Keratinocyte (primary cell): ENCODE results near the gene NIN. TPM values are rescaled to one million over a fixed set of nuclear protein-coding genes. Genes with fewer than 3 reads are reported as not detected.

Experiments
- DNase-seq: peaks from one replicate; pipeline ENCODE4 v3.0.0-alpha.2; 2011; ENCODE audit warnings: low read depth, missing footprints, low spot score
- FAIRE-seq: peaks from 2 replicates; lab custom pipeline; 2011; peaks lifted over from hg19 to GRCh38; lab: Jason Lieb, UNC
- H2AFZ ChIP-seq: 2 replicates; pipeline ENCODE4 v1.6.0; 2012; ENCODE audit warnings: low read length, control low read depth, inconsistent platforms; ENCODE audit not compliant: control insufficient read depth
- H3K27ac ChIP-seq: 2 replicates; pipeline ENCODE4 v1.5.1; 2011; ENCODE audit warnings: low read length; ENCODE audit not compliant: control insufficient read depth, insufficient read depth
- H3K27me3 ChIP-seq: 3 replicates; pipeline ENCODE4 v1.6.0; 2011; ENCODE audit warnings: low read length; ENCODE audit not compliant: control insufficient read depth, insufficient read depth; ENCODE audit errors: extremely low read depth
- H3K36me3 ChIP-seq, 2 experiments: 2 replicates in 1 of 2; 3 replicates in 1 of 2; pipeline ENCODE4 v1.5.1; 2011; ENCODE audit warnings: low read length in 2 of 2, mild to moderate bottlenecking in 1 of 2; ENCODE audit not compliant: control insufficient read depth in 2 of 2, insufficient read depth in 2 of 2; ENCODE audit errors: extremely low read depth in 1 of 2
- H3K4me1 ChIP-seq: 3 replicates; pipeline ENCODE4 v1.5.1; 2011; ENCODE audit warnings: low read length; ENCODE audit not compliant: control insufficient read depth, insufficient read depth; ENCODE audit errors: extremely low read depth
- H3K4me2 ChIP-seq: 3 replicates; pipeline ENCODE4 v1.6.0; 2011; ENCODE audit warnings: low read depth, low read length; ENCODE audit not compliant: control insufficient read depth, insufficient read depth; ENCODE audit errors: extremely low read depth
- H3K4me3 ChIP-seq, 3 experiments: fragments of 200-600 bp in 1 of 3; sonication (generic) in 1 of 3; 2 replicates in 2 of 3; 3 replicates in 1 of 3; pipeline ENCODE4 v1.5.1; 2011 to 2016; ENCODE audit warnings: low read length in 3 of 3, mild to moderate bottlenecking in 3 of 3, control low read depth in 2 of 3, inconsistent platforms in 1 of 3, low read depth in 1 of 3, mixed read lengths in 1 of 3, mixed run types in 1 of 3, moderate library complexity in 1 of 3; ENCODE audit not compliant: control insufficient read depth in 2 of 3, insufficient read depth in 2 of 3; ENCODE audit errors: extremely low read depth in 1 of 3
- H3K79me2 ChIP-seq: 2 replicates; pipeline ENCODE4 v1.6.0; 2012; ENCODE audit warnings: low read length; ENCODE audit not compliant: control insufficient read depth, insufficient read depth
- H3K9ac ChIP-seq: 3 replicates; pipeline ENCODE4 v1.6.0; 2011; ENCODE audit warnings: low read length; ENCODE audit not compliant: control insufficient read depth, insufficient read depth; ENCODE audit errors: extremely low read depth
- H3K9me1 ChIP-seq: 3 replicates; pipeline ENCODE4 v1.6.0; 2011; ENCODE audit warnings: low read length; ENCODE audit not compliant: control insufficient read depth, insufficient read depth; ENCODE audit errors: extremely low read depth
- H3K9me3 ChIP-seq: 2 replicates; pipeline ENCODE4 v1.5.1; 2012; ENCODE audit warnings: low read depth, low read length; ENCODE audit not compliant: control insufficient read depth
- H4K20me1 ChIP-seq: 3 replicates; pipeline ENCODE4 v1.6.0; 2011; ENCODE audit warnings: low read length; ENCODE audit not compliant: control insufficient read depth, insufficient read depth; ENCODE audit errors: extremely low read depth
- EZH2 ChIP-seq: IDR thresholded peaks from one replicate; pipeline ENCODE4 v1.6.1; 2012; ENCODE audit warnings: inconsistent platforms, mild to moderate bottlenecking, low read length, moderate library complexity
- dilution Hi-C: fragments of 300-500 bp; cut with MboI; formaldehyde crosslinking; loops from one replicate; pipeline ENCODE4 v1.7.0; 2020; ENCODE audit warnings: low sequenced_read_pairs; ENCODE audit not compliant: extremely low pct_ligation_motif_present
- polyA plus RNA-seq, 5 experiments: library from polyadenylated mRNA; depleted of rRNA in 3 of 5; stranded (reverse) in 3 of 5; stranded (forward) in 1 of 5; unstranded in 1 of 5; fragments of >200 nt; gene quantifications; 1 replicate in 1 of 5; 2 replicates in 3 of 5; 3 replicates in 1 of 5; pipeline versions ENCODE4 v1.2.1 to v1.2.3, GENCODE V29; 2011 to 2012; ENCODE audit warnings: missing spikeins in 2 of 5, low read depth in 1 of 5, low replicate concordance in 1 of 5
- TF ChIP-seq, protein P1 (sequence below), 3 experiments: IDR thresholded peaks in 1 of 3; conservative IDR thresholded peaks in 1 of 3; optimal IDR thresholded peaks in 1 of 3; 2 replicates in 2 of 3; 3 replicates in 1 of 3; pipeline versions ENCODE3 to v1.5.1; 2011; ENCODE audit warnings: low read length in 3 of 3, mild to moderate bottlenecking in 3 of 3, moderate library complexity in 2 of 3, control low read depth in 1 of 3, inconsistent platforms in 1 of 3; ENCODE audit not compliant: insufficient read depth in 2 of 3; ENCODE audit errors: extremely low read depth in 1 of 3

NIN gene
- polyA plus RNA-seq, 1 donor (not counting 4 experiments of a cell fraction or from before 2014, with no cell fraction given) = 15.2 TPM

DNA sequence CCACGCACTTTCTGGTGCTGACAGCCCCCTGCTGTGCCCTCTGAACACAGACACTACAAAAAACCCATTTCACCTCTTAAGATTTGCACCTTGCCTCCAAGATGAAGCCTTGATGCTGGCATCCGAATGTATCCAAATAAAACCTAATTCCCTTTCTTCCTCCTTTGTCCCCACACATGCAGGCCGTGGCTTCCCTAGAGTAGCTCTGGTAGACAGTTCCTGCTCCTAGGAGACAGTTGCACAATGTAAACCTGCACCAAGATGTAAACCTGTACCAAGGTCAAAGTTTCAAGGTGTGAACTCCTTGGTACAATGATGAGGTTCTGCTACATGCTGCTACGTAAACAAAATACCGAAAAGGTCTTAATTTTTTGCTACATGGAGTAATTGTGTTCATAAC, 40.3 kb upstream of the NIN start:
- TF ChIP-seq, protein P1, sequence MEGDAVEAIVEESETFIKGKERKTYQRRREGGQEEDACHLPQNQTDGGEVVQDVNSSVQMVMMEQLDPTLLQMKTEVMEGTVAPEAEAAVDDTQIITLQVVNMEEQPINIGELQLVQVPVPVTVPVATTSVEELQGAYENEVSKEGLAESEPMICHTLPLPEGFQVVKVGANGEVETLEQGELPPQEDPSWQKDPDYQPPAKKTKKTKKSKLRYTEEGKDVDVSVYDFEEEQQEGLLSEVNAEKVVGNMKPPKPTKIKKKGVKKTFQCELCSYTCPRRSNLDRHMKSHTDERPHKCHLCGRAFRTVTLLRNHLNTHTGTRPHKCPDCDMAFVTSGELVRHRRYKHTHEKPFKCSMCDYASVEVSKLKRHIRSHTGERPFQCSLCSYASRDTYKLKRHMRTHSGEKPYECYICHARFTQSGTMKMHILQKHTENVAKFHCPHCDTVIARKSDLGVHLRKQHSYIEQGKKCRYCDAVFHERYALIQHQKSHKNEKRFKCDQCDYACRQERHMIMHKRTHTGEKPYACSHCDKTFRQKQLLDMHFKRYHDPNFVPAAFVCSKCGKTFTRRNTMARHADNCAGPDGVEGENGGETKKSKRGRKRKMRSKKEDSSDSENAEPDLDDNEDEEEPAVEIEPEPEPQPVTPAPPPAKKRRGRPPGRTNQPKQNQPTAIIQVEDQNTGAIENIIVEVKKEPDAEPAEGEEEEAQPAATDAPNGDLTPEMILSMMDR (optimal IDR thresholded peaks at IDR 0.05 in 1 of 3, IDR thresholded peaks at IDR 0.05 in 1 of 3, conservative IDR thresholded peaks at IDR 0.05 in 1 of 3; ENCODE audit: extremely low read depth in 1 of 3, insufficient read depth in 2 of 3, low read length in 3 of 3) = no peak
- no peak for TF ChIP-seq EZH2
- dilution Hi-C loops = no loop called here
- peaks cover 43% of the 10 kb centered on the region for H3K27me3 ChIP-seq
- H3K27ac ChIP-seq = no peak overlapping the region
- H3K4me3 ChIP-seq = no peak overlapping the region
- no peaks in the 10 kb centered on the region for H3K9me1 ChIP-seq
- H3K4me1 ChIP-seq = no peaks in the 10 kb centered on the region
- no peak overlapping the region for H3K4me2 ChIP-seq
- H3K79me2 ChIP-seq = no peaks in the 10 kb centered on the region
- no peaks in the 10 kb centered on the region for H4K20me1 ChIP-seq
- peaks cover 2% of the 10 kb centered on the region for H3K9me3 ChIP-seq
- H2AFZ ChIP-seq = no peak overlapping the region
- H3K36me3 ChIP-seq = no peaks in the 10 kb centered on the region
- H3K9ac ChIP-seq = no peak overlapping the region
- DNase-seq (no peak), FAIRE-seq (no peak)

DNA sequence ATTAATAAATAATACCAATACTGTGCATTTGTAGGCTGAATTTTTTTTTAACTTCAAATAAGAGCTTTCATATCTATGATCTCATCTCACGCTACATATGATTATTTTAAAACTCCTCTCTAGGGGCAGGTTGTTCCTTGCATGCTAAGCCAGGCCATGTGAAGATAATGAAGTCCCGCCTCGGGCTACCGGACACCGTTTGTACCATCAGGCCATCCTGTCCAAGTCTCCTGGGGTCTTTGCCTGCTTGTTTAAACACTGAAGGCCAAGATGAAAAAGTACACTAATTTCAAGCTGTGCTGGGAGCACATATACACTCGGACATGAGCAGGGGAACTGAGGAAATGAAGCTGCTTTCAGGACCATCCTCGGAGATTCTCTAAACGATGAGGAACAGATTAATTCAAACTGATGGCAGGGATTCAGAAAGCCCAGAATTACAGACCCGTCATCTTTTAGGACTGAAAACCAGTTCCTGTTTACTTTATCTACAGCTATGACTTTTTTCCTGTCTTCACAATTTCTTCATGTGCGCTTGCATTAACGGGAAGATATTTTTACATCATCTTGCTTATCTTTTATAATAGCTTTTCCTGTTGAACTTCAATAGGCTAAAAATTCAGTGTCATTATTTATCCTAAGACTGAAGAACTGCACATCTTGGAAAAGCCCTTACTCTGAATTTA, 34.6 kb upstream of the NIN start:
- Histone ChIP-seq H4K20me1 (no peaks in the 10 kb centered on the region), H3K9ac (no peak overlapping the region), H3K9me1 (no peaks in the 10 kb centered on the region), H3K4me1 (no peaks in the 10 kb centered on the region), H3K36me3 (no peaks in the 10 kb centered on the region), H3K27me3 (peaks cover 5% of the 10 kb centered on the region), H3K79me2 (no peaks in the 10 kb centered on the region), H2AFZ (no peak overlapping the region), H3K9me3 (peaks cover under 1% of the 10 kb centered on the region), H3K4me2 (no peak overlapping the region), H3K4me3 (no peak overlapping the region), H3K27ac (no peak overlapping the region)
- TF ChIP-seq EZH2 = no peak
- TF ChIP-seq, protein P1 (optimal IDR thresholded peaks at IDR 0.05 in 1 of 3, IDR thresholded peaks at IDR 0.05 in 1 of 3, conservative IDR thresholded peaks at IDR 0.05 in 1 of 3; ENCODE audit: extremely low read depth in 1 of 3, insufficient read depth in 2 of 3, low read length in 3 of 3) = no peak
- FAIRE-seq (no peak), DNase-seq (no peak)
- dilution Hi-C loops = no loop called here
